Measurements from ENCODE around the gene PRAME. TPM values are rescaled to one million over a fixed set of nuclear protein-coding genes. Genes with fewer than 3 reads are reported as not detected.

Gene PRAME
- total and polyA plus RNA-seq, 2 donors (not counting 1 experiment from before 2014, with no cell fraction given): 0.20 TPM; not detected in 1

GRCh38 chr22:22550789-22551434, 8.2 kb downstream of the PRAME start:
- no peaks in the 10 kb centered on the region for H3K9me3 ChIP-seq (ENCODE audit: control insufficient read depth, insufficient read depth, low read depth, low read length)
- no peak overlapping the region for H2AFZ ChIP-seq (ENCODE audit: low read length)
- no peaks in the 10 kb centered on the region for H3K27me3 ChIP-seq (ENCODE audit: control insufficient read depth, insufficient read depth, low read length)
- no peak overlapping the region for H3K4me2 ChIP-seq (ENCODE audit: extremely low read depth, insufficient read depth, low read length)
- no peak overlapping the region for H3K4me3 ChIP-seq (replicated peaks in 1 of 4; ENCODE audit: control extremely low read depth in 1 of 4, insufficient read depth in 1 of 4, low read depth in 3 of 4, low read length in 4 of 4)
- no peaks in the 10 kb centered on the region for H4K20me1 ChIP-seq (ENCODE audit: control insufficient read depth, extremely low read depth, insufficient read depth, low read length)
- no peak for TF ChIP-seq CTCF (conservative IDR thresholded peaks at IDR 0.05 in 1 of 2, IDR thresholded peaks at IDR 0.05 in 1 of 2; ENCODE audit: low read depth in 1 of 2, low read length in 2 of 2)
- no peak for TF ChIP-seq EZH2 (IDR thresholded peaks at IDR 0.05; ENCODE audit: low read length, missing control alignments)
- H3K27ac ChIP-seq (ENCODE audit: insufficient read depth, low read length): no peak overlapping the region
- no peaks in the 10 kb centered on the region for H3K36me3 ChIP-seq (ENCODE audit: control insufficient read depth, insufficient read depth, low read length)
- H3K4me1 ChIP-seq (ENCODE audit: control insufficient read depth, extremely low read depth, insufficient read depth, low read length): no peaks in the 10 kb centered on the region
- no peak for DNase-seq (ENCODE audit: low read depth in 2 of 2)
- no peaks in the 10 kb centered on the region for H3K79me2 ChIP-seq (ENCODE audit: control insufficient read depth, insufficient read depth, low read length)
- no peak overlapping the region for H3K9ac ChIP-seq (ENCODE audit: insufficient read depth, low read length)

- Histone ChIP-seq H3K9me3 (ENCODE audit: control insufficient read depth, insufficient read depth, low read depth, low read length) (no peaks in the 10 kb centered on the region), H3K27me3 (ENCODE audit: control insufficient read depth, insufficient read depth, low read length) (no peaks in the 10 kb centered on the region), H4K20me1 (ENCODE audit: control insufficient read depth, extremely low read depth, insufficient read depth, low read length) (no peaks in the 10 kb centered on the region), H3K4me1 (ENCODE audit: control insufficient read depth, extremely low read depth, insufficient read depth, low read length) (no peaks in the 10 kb centered on the region), H3K36me3 (ENCODE audit: control insufficient read depth, insufficient read depth, low read length) (no peaks in the 10 kb centered on the region), H3K79me2 (ENCODE audit: control insufficient read depth, insufficient read depth, low read length) (no peaks in the 10 kb centered on the region), H3K4me3 (replicated peaks in 1 of 4; ENCODE audit: control extremely low read depth in 1 of 4, insufficient read depth in 1 of 4, low read depth in 3 of 4, low read length in 4 of 4) (no peak overlapping the region), H3K9ac (ENCODE audit: insufficient read depth, low read length) (no peak overlapping the region), H2AFZ (ENCODE audit: low read length) (no peak overlapping the region), H3K4me2 (ENCODE audit: extremely low read depth, insufficient read depth, low read length) (no peak overlapping the region), H3K27ac (ENCODE audit: insufficient read depth, low read length) (no peak overlapping the region)
- TF ChIP-seq CTCF (conservative IDR thresholded peaks at IDR 0.05 in 1 of 2, IDR thresholded peaks at IDR 0.05 in 1 of 2; ENCODE audit: low read depth in 1 of 2, low read length in 2 of 2) (no peak), EZH2 (IDR thresholded peaks at IDR 0.05; ENCODE audit: low read length, missing control alignments) (no peak)
- DNase-seq (ENCODE audit: low read depth in 2 of 2): no peak
Observed at GRCh38 chr22:22548910-22549309, 10.2 kb downstream of the PRAME start.

- DNase-seq (ENCODE audit: low read depth in 2 of 2): no peak
- Histone ChIP-seq H2AFZ (ENCODE audit: low read length) (no peak overlapping the region), H4K20me1 (ENCODE audit: control insufficient read depth, extremely low read depth, insufficient read depth, low read length) (no peaks in the 10 kb centered on the region), H3K79me2 (ENCODE audit: control insufficient read depth, insufficient read depth, low read length) (no peaks in the 10 kb centered on the region), H3K4me3 (replicated peaks in 1 of 4; ENCODE audit: control extremely low read depth in 1 of 4, insufficient read depth in 1 of 4, low read depth in 3 of 4, low read length in 4 of 4) (no peak overlapping the region), H3K9ac (ENCODE audit: insufficient read depth, low read length) (no peak overlapping the region), H3K9me3 (ENCODE audit: control insufficient read depth, insufficient read depth, low read depth, low read length) (no peaks in the 10 kb centered on the region), H3K36me3 (ENCODE audit: control insufficient read depth, insufficient read depth, low read length) (no peaks in the 10 kb centered on the region), H3K27me3 (ENCODE audit: control insufficient read depth, insufficient read depth, low read length) (no peaks in the 10 kb centered on the region), H3K4me2 (ENCODE audit: extremely low read depth, insufficient read depth, low read length) (no peak overlapping the region), H3K4me1 (ENCODE audit: control insufficient read depth, extremely low read depth, insufficient read depth, low read length) (no peaks in the 10 kb centered on the region), H3K27ac (ENCODE audit: insufficient read depth, low read length) (no peak overlapping the region)
- TF ChIP-seq CTCF (conservative IDR thresholded peaks at IDR 0.05 in 1 of 2, IDR thresholded peaks at IDR 0.05 in 1 of 2; ENCODE audit: low read depth in 1 of 2, low read length in 2 of 2): no peak
- TF ChIP-seq EZH2 (IDR thresholded peaks at IDR 0.05; ENCODE audit: low read length, missing control alignments): no peak
Observed at GRCh38 chr22:22548317-22548716, 10.7 kb downstream of the PRAME start.

Measured in fibroblast of lung (primary cell).